HepG2 (cell line): ENCODE results near the gene CTDNEP1. TPM values are rescaled to one million over a fixed set of nuclear protein-coding genes. Genes with fewer than 3 reads are reported as not detected.

Experiments used
- AKNA ChIP-seq: sonication (generic); formaldehyde crosslinking; IDR thresholded peaks from 2 replicates; pipeline ENCODE4 v1.4.0; 2020; ENCODE audit warnings: missing genetic modification reagents, borderline replicate concordance
- ARID5B ChIP-seq: IDR thresholded peaks from 2 replicates; pipeline ENCODE4 v1.4.0; 2020; ENCODE audit warnings: mild to moderate bottlenecking, missing genetic modification reagents
- BHLHE40 ChIP-seq: IDR thresholded peaks from 2 replicates; pipeline ENCODE4 v1.6.1; 2011; ENCODE audit warnings: low read length, improper control_type of control experiment
- CC2D1A ChIP-seq: sonication (generic); formaldehyde crosslinking; IDR thresholded peaks from 2 replicates; pipeline ENCODE4 v1.8.1; 2023; ENCODE audit warnings: mild to moderate bottlenecking, missing genetic modification reagents
- CSRNP1 ChIP-seq: sonication (generic); formaldehyde crosslinking; IDR thresholded peaks from 2 replicates; pipeline ENCODE4 v1.8.1; 2023; ENCODE audit warnings: mild to moderate bottlenecking, missing genetic modification reagents
- GFI1 ChIP-seq: sonication (generic); formaldehyde crosslinking; IDR thresholded peaks from 2 replicates; pipeline ENCODE4 v1.5.0; 2020; ENCODE audit warnings: missing genetic modification reagents, mild to moderate bottlenecking, borderline replicate concordance
- GZF1 ChIP-seq: sonication (generic); formaldehyde crosslinking; IDR thresholded peaks from 2 replicates; pipeline ENCODE4 v1.5.1; 2020; ENCODE audit warnings: mild to moderate bottlenecking, missing genetic modification reagents
- KAT2B ChIP-seq: fragments of 150-350 bp; IDR thresholded peaks from 2 replicates; pipeline ENCODE4 v1.6.1; 2014; ENCODE audit warnings: low read depth, low read length, borderline replicate concordance
- KDM1A ChIP-seq: IDR thresholded peaks from 2 replicates; pipeline ENCODE4 v1.6.1; 2016; ENCODE audit warnings: missing compliant biosample characterization
- MYC ChIP-seq: sonication (generic); formaldehyde crosslinking; IDR thresholded peaks from 2 replicates; pipeline ENCODE4 v1.9.0; 2021; ENCODE audit warnings: missing genetic modification reagents, borderline replicate concordance
- NFIC ChIP-seq: IDR thresholded peaks from 2 replicates; pipeline ENCODE4 v1.6.1; 2012; ENCODE audit warnings: mild to moderate bottlenecking, low read length, inconsistent platforms
- NFKB2 ChIP-seq: sonication (generic); formaldehyde crosslinking; IDR thresholded peaks from 2 replicates; pipeline ENCODE4 v1.4.0; 2020; ENCODE audit warnings: missing genetic modification reagents, borderline replicate concordance
- PBX2 ChIP-seq: IDR thresholded peaks from 2 replicates; pipeline ENCODE4 v1.6.1; 2016; ENCODE audit warnings: control low read depth
- PPARG ChIP-seq: conservative IDR thresholded peaks from 2 replicates; pipeline ENCODE4 v1.6.1; 2016; ENCODE audit warnings: missing biosample characterization, missing genetic modification reagents
- SOX5 ChIP-seq: IDR thresholded peaks from 2 replicates; pipeline ENCODE4 v1.6.1; 2016; ENCODE audit warnings: borderline replicate concordance
- TBP ChIP-seq: sonication (generic); formaldehyde crosslinking; IDR thresholded peaks from 2 replicates; pipeline ENCODE4 v1.5.0; 2020; ENCODE audit warnings: missing genetic modification reagents
- ZNF160 ChIP-seq: sonication (generic); formaldehyde crosslinking; IDR thresholded peaks from 2 replicates; pipeline ENCODE4 v1.8.0; 2022; ENCODE audit warnings: mild to moderate bottlenecking, inconsistent platforms, missing genetic modification reagents
- ZNF782 ChIP-seq: sonication (generic); formaldehyde crosslinking; IDR thresholded peaks from 2 replicates; pipeline ENCODE4 v1.4.0; 2020; ENCODE audit warnings: missing genetic modification reagents, mild to moderate bottlenecking, borderline replicate concordance
- polyA plus RNA-seq, 8 experiments: library from polyadenylated mRNA; depleted of rRNA in 3 of 8; stranded (reverse) in 7 of 8; unstranded in 1 of 8; fragments of >200 nt; fragmentation: Illumina TruSeq in 4 of 8; extraction: Trizol in 4 of 8; gene quantifications; 2 replicates each; pipeline versions ENCODE4 v1.2.1 to v1.2.3, GENCODE V29; 2011 to 2016; ENCODE audit warnings: low read depth in 4 of 8, missing spikeins in 1 of 8, mixed read lengths in 1 of 8; ENCODE audit not compliant: insufficient read depth in 1 of 8
- total RNA-seq, 5 experiments: library from RNA; depleted of rRNA; stranded (reverse); fragments of >200 nt; fragmentation: Illumina TruSeq; extraction: Trizol; gene quantifications; 2 replicates each; pipeline ENCODE4 v1.2.3, GENCODE V29; 2016; ENCODE audit warnings: low read depth in 1 of 5

The CTDNEP1 gene
- total and polyA plus RNA-seq, 2 of the 13 experiments (the other 11 are each of a cell fraction or from before 2014, with no cell fraction given), result 19.8 to 118 TPM

GRCh38 chr17:7258731-7259554, 7.4 kb upstream of the CTDNEP1 start (continued):
- TF ChIP-seq ARID5B (CRISPR knock-in tag) (peak; percentile 66), KDM1A (CRISPR knock-in tag) (no peak), MYC (CRISPR knock-in tag) (no peak; the same call in 1 of the 2 replicates), GZF1 (CRISPR knock-in tag) (peak; percentile 81; the same call in 1 of the 2 replicates), TBP (CRISPR knock-in tag) (no peak), CSRNP1 (CRISPR knock-in tag) (no peak), GFI1 (CRISPR knock-in tag) (no peak), BHLHE40 (0 out of 2 replicates have a peak, but pooled peaks have one; percentile 21), CC2D1A (CRISPR knock-in tag) (no peak), ZNF782 (CRISPR knock-in tag) (no peak), AKNA (CRISPR knock-in tag) (no peak), PBX2 (no peak), NFKB2 (CRISPR knock-in tag) (no peak), ZNF160 (no peak), PPARG (CRISPR knock-in tag) (peak; percentile 47), SOX5 (CRISPR knock-in tag) (no peak), NFIC (no peak), KAT2B (no peak)
